Panc1 (cell line): Measurements from ENCODE around the gene MTHFSD.

ENCODE experiments used
- CTCF ChIP-seq: fragments of 450-650 bp; IDR thresholded peaks from 2 replicates; pipeline ENCODE4 v1.5.1; 2017; ENCODE audit warnings: mild to moderate bottlenecking
- POLR2AphosphoS5 ChIP-seq: IDR thresholded peaks from 2 replicates; pipeline ENCODE4 v1.6.1; 2012; ENCODE audit warnings: mild to moderate bottlenecking, low read depth, low read length, moderate library complexity
- REST ChIP-seq, 2 experiments: IDR thresholded peaks; 2 replicates each; pipeline ENCODE4 v1.6.1; 2011 to 2012; ENCODE audit warnings: low read depth in 2 of 2, control low read depth in 1 of 2, low read length in 1 of 2, mild to moderate bottlenecking in 1 of 2, moderate library complexity in 1 of 2; ENCODE audit not compliant: insufficient read depth in 1 of 2

GRCh38 chr16:86494565-86495356 is 60.3 kb downstream of the MTHFSD start:
- no peak for TF ChIP-seq CTCF
- TF ChIP-seq REST (IDR thresholded peaks at IDR 0.05; ENCODE audit: insufficient read depth in 1 of 2, low read depth in 2 of 2, low read length in 1 of 2): no peak
- TF ChIP-seq POLR2AphosphoS5: no peak
